ENCODE data around the gene GALNT10. TPM values are rescaled to one million over a fixed set of nuclear protein-coding genes. Genes with fewer than 3 reads are reported as not detected.

GALNT10 gene
- total RNA-seq, 2 experiments from 2014 or later: 12.9 to 15.2 TPM

DNA sequence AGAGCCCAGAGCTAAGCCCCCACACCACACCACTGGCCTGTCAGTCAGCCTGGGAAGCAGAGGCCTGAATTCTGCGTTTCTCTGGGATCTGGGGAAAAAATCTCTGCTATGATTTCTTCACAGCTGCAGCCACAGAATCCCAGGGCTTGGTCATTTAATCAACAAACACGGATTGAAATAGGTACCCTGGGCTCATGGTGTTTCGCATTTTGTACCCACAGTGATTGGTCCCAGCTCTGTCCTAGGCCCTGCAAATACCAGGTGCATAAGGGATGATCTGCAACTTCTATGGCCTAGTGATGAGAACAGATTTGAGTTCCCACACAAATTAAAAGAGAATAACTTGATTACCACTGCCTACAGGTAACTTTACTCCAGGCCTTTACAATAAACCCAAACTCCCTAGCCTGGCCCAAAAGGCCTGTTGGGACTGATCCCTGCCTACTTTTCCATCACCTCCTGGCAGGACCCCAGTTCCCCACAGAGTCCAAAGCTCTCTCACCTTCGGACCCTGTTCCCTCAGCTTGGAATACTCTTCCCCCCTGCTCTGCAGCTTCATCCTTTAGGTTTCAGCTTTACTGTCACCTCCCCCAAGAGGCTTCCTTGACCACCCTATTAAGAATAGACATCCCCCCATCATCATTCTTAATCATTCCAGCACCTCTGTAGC lies 240.6 kb downstream of the GALNT10 start:
- DNase-seq: no peak
- Mint-ChIP-seq H3K27ac (no peak overlapping the region), H3K9me3 (no peaks in the 10 kb centered on the region), H3K36me3 (ENCODE audit: low read depth) (peaks cover 33% of the 10 kb centered on the region), H3K27me3 (no peaks in the 10 kb centered on the region), H3K4me1 (ENCODE audit: low read depth) (no peaks in the 10 kb centered on the region), H3K4me3 (no peak overlapping the region)
- no peak for ATAC-seq
- ChIA-PET POLR2A (no interaction called here), CTCF (interaction anchor here (1.3 to 2.2 kb wide), 3 partner anchors 9 to 26 kb away, joined by 3 to 7 read pairs (median 4); no protein-coding TSS in a partner anchor)
- TF ChIP-seq, protein P1, sequence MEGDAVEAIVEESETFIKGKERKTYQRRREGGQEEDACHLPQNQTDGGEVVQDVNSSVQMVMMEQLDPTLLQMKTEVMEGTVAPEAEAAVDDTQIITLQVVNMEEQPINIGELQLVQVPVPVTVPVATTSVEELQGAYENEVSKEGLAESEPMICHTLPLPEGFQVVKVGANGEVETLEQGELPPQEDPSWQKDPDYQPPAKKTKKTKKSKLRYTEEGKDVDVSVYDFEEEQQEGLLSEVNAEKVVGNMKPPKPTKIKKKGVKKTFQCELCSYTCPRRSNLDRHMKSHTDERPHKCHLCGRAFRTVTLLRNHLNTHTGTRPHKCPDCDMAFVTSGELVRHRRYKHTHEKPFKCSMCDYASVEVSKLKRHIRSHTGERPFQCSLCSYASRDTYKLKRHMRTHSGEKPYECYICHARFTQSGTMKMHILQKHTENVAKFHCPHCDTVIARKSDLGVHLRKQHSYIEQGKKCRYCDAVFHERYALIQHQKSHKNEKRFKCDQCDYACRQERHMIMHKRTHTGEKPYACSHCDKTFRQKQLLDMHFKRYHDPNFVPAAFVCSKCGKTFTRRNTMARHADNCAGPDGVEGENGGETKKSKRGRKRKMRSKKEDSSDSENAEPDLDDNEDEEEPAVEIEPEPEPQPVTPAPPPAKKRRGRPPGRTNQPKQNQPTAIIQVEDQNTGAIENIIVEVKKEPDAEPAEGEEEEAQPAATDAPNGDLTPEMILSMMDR (IDR thresholded peaks at IDR 0.05): no peak
- intact Hi-C loops (cut with micrococcal nuclease): no loop called here

DNA sequence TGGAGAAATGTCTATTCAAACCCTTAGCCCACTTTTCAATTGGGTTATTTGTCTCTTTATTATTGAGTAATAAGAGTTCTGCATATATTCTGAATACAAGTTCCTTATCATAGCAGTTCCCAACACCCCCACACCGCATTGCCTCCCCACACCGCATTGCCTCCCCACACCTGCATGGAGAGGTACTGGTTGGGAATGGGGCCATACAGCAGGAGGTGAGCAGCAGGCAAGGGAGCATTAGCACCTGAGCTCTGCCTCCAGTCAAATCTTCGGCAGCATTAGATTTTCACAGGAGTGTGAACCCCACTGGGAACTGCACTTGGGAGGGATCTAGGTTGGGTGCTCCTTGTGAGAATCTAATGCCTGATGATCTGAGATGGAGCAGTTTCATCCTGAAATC lies 244.7 kb downstream of the GALNT10 start:
- ATAC-seq (no peak), DNase-seq (no peak)
- ChIA-PET POLR2A (no interaction called here), CTCF (no interaction called here)
- Mint-ChIP-seq H3K9me3 (no peaks in the 10 kb centered on the region), H3K4me3 (no peak overlapping the region), H3K36me3 (ENCODE audit: low read depth) (peaks cover 54% of the 10 kb centered on the region), H3K27me3 (no peaks in the 10 kb centered on the region), H3K4me1 (ENCODE audit: low read depth) (no peaks in the 10 kb centered on the region), H3K27ac (no peak overlapping the region)
- TF ChIP-seq, protein P1 (IDR thresholded peaks at IDR 0.05): no peak
- intact Hi-C loops (cut with micrococcal nuclease): no loop called here

DNA sequence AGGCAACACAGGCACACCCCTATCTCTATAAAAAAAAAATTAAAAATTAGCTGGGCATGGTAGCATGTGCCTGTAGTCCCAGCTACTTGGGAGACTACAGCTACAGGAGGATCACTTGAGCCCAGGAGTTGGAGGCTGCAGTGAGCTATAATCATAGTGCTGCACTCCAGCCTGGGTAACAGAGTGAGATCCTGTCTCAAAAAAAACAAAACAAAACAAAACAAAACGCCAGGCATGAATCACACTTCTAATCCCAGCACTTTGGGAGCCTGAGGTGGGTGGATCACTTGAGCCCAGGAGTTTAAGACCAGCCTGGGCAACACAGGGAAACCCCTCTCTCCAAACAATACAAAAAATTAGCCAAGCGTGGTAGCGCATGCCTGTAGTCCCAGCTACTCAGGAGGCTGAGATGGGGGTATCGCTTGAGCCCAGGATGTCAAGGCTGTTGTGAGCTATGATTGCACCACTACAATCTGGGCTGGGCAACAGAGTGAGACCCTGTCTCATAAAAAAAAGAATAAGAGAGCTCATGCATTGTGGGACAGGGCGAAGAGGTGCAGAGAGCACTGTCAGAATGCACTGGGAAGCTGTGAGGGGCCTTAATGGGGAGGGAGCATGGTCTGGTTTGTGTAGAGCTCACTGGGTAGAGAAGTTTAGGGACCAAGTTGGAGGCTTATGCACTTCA lies 246.9 kb downstream of the GALNT10 start:
- POLR2A ChIA-PET: interaction anchor here (1.0 kb wide), 2 partner anchors 27 to 135 kb away, joined by 3 read pairs; no protein-coding TSS in a partner anchor
- CTCF ChIA-PET: interaction anchor here (0.7 to 1.1 kb wide), 3 partner anchors 15 to 28 kb away, joined by 3 read pairs; no protein-coding TSS in a partner anchor
- H3K27ac Mint-ChIP-seq: no peak overlapping the region
- H3K4me1 Mint-ChIP-seq (ENCODE audit: low read depth): peaks cover 4% of the 10 kb centered on the region
- no peak for DNase-seq
- peaks cover 63% of the 10 kb centered on the region for H3K36me3 Mint-ChIP-seq (ENCODE audit: low read depth)
- no peaks in the 10 kb centered on the region for H3K27me3 Mint-ChIP-seq
- no peak overlapping the region for H3K4me3 Mint-ChIP-seq
- TF ChIP-seq, protein P1 (IDR thresholded peaks at IDR 0.05): no peak
- intact Hi-C loops (cut with micrococcal nuclease): no loop called here
- no peaks in the 10 kb centered on the region for H3K9me3 Mint-ChIP-seq
- ATAC-seq: no peak

DNA sequence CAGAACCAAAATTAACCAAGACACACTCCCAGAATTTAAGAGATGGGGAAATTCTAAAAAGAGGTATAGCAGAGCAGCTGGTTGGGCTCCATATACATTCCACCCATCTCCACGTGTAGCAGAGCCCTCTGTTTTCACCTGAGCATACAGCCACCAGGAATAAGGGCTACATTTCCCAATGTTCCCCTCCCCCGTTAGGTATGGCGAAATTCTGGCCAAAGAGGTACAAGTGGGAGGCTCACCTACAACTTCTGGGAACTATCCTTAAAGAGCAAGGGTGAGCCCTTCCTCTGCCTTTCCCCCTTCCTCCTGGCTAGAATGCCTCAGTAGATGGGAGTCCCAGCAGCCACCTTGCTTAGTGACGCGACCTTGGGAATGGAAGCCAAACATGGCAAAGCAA lies 250.0 kb downstream of the GALNT10 start:
- DNase-seq (no peak), ATAC-seq (no peak)
- intact Hi-C loops (cut with micrococcal nuclease): no loop called here
- Mint-ChIP-seq H3K36me3 (ENCODE audit: low read depth) (peaks cover 54% of the 10 kb centered on the region), H3K4me3 (no peak overlapping the region), H3K4me1 (ENCODE audit: low read depth) (peaks cover 11% of the 10 kb centered on the region), H3K9me3 (no peaks in the 10 kb centered on the region), H3K27ac (no peak overlapping the region), H3K27me3 (no peaks in the 10 kb centered on the region)
- TF ChIP-seq, protein P1 (IDR thresholded peaks at IDR 0.05): no peak
- ChIA-PET POLR2A (interaction anchor here (0.7 kb wide), 1 partner anchor 50 kb away, joined by 3 read pairs; no protein-coding TSS in a partner anchor), CTCF (interaction anchor here (1.3 to 1.8 kb wide), 2 partner anchors 9 to 19 kb away, joined by 3 to 4 read pairs; no protein-coding TSS in a partner anchor)

DNA sequence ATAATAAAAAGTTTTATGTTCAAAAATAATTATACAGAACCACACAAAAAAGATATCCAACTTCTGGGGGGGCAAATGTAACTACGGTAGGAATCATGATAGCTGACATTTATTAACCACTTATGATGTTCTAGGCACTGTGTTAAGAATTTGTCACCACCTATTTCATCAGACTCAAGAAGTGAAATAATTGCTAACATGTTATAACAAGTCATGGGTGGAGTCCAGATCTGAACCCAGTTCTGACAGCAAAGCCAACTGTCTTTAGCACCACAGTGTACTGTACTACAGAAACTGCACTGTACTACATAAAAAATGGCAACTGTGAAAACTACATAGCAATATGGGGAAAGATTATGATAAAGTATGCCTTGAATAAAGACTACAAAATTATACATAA lies 252.3 kb downstream of the GALNT10 start:
- no peak overlapping the region for H3K27ac Mint-ChIP-seq
- H3K36me3 Mint-ChIP-seq (ENCODE audit: low read depth): peaks cover 38% of the 10 kb centered on the region
- peaks cover 17% of the 10 kb centered on the region for H3K4me1 Mint-ChIP-seq (ENCODE audit: low read depth)
- TF ChIP-seq, protein P1 (IDR thresholded peaks at IDR 0.05): no peak
- no peak for DNase-seq
- POLR2A ChIA-PET: no interaction called here
- no peak overlapping the region for H3K4me3 Mint-ChIP-seq
- ATAC-seq: no peak
- no peaks in the 10 kb centered on the region for H3K27me3 Mint-ChIP-seq
- H3K9me3 Mint-ChIP-seq: no peaks in the 10 kb centered on the region
- CTCF ChIA-PET: no interaction called here
- intact Hi-C loops (cut with micrococcal nuclease): no loop called here

Measured in activated CD8-positive, alpha-beta T cell treated with anti-CD3 and anti-CD28 coated beads for 36 hours (primary cell).